Liver (tissue), 3 donors: ENCODE measurements around the gene PYCR2.
"Not testable (repeated sequence)": the region's sequence is repeated elsewhere in the genome, so short reads cannot be mapped to it uniquely, and the experiment has no call there.

Experiments used
- EGR1 ChIP-seq, 2 donors: IDR thresholded peaks; 2 replicates each; pipeline ENCODE4 v1.6.1; 2016 to 2018; ENCODE audit warnings: antibody characterized with exemption in 2 of 2, low read depth in 2 of 2
- HNF4A ChIP-seq, 2 donors: conservative IDR thresholded peaks; 2 replicates each; pipeline ENCODE4 v1.6.1; 2016; ENCODE audit warnings: antibody characterized with exemption in 2 of 2, mild to moderate bottlenecking in 2 of 2
- RAD21 ChIP-seq, 2 donors: IDR thresholded peaks; 2 replicates each; pipeline ENCODE4 v1.6.1; 2016; ENCODE audit warnings: antibody characterized with exemption in 2 of 2, mild to moderate bottlenecking in 2 of 2
- RXRA ChIP-seq, 2 donors: IDR thresholded peaks; 2 replicates each; pipeline ENCODE4 v1.6.1; 2017 to 2018; ENCODE audit warnings: antibody characterized with exemption in 2 of 2, mild to moderate bottlenecking in 1 of 2
- SP1 ChIP-seq: IDR thresholded peaks from 2 replicates; pipeline ENCODE4 v1.6.1; 2018; ENCODE audit warnings: antibody characterized with exemption, mild to moderate bottlenecking
- TAF1 ChIP-seq: conservative IDR thresholded peaks from 2 replicates; pipeline ENCODE4 v1.6.1; 2016; ENCODE audit warnings: antibody characterized with exemption, mild to moderate bottlenecking
- YY1 ChIP-seq: IDR thresholded peaks from 2 replicates; pipeline ENCODE4 v1.6.1; 2016; ENCODE audit warnings: antibody characterized with exemption, mild to moderate bottlenecking
- TF ChIP-seq, protein P1 (sequence below): fragments of 150-350 bp; IDR thresholded peaks from 2 replicates; pipeline ENCODE4 v1.5.1; 2017; ENCODE audit warnings: improper control_type of control experiment, low read depth, low read length; ENCODE audit not compliant: missing input control
- TF ChIP-seq, protein P2 (sequence below): IDR thresholded peaks from 2 replicates; pipeline ENCODE4 v1.6.1; 2016; ENCODE audit warnings: antibody characterized with exemption
- TF ChIP-seq, protein P3 (sequence below): IDR thresholded peaks from 2 replicates; pipeline ENCODE4 v1.6.1; 2016; ENCODE audit warnings: antibody characterized with exemption
- TF ChIP-seq, protein P4 (sequence below): IDR thresholded peaks from 2 replicates; pipeline ENCODE4 v1.6.1; 2016; ENCODE audit warnings: antibody characterized with exemption
- donor health status: healthy.
- donor health status: healthy.

DNA sequence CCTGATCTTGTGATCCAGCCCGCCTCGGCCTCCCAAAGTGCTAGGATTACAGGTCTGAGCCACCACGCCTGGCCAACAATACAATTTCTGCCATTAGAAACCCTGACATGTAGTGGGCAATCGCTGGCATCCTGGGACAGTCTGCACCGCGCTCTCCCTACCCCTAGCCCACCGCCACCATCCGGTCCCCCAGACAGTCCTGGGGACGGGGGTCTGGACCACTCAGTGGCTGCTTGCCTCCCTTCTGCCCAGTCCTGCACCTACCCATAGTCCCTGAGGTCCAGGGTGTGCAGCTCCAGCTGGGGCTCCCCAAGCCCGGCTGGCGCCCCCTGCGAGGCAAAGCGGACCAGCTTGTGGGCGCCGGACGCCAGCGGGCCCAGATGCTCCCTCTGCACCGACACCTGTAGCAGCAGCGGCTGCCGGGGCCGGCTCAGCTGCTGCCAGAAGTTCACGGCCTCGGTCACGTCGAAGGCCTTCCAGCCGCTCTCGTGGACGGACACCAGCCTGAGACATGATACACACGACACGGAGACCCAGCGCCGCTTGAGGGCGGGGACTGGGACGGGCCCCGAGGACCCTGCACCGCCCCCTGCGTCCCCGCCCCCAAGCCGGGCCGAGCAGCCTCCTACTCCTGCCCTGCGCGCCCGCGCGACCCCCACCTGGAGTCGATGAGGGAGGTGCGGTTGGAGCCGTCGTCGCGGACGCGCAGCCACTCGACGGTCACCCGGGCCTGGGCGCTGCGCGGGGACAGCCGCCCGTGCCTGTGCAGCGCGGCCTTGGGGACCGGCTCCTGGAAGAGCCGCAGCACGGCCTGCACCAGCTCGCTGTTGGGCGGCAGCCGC, 15.3 kb upstream of the PYCR2 start:
- TF ChIP-seq, protein P1, sequence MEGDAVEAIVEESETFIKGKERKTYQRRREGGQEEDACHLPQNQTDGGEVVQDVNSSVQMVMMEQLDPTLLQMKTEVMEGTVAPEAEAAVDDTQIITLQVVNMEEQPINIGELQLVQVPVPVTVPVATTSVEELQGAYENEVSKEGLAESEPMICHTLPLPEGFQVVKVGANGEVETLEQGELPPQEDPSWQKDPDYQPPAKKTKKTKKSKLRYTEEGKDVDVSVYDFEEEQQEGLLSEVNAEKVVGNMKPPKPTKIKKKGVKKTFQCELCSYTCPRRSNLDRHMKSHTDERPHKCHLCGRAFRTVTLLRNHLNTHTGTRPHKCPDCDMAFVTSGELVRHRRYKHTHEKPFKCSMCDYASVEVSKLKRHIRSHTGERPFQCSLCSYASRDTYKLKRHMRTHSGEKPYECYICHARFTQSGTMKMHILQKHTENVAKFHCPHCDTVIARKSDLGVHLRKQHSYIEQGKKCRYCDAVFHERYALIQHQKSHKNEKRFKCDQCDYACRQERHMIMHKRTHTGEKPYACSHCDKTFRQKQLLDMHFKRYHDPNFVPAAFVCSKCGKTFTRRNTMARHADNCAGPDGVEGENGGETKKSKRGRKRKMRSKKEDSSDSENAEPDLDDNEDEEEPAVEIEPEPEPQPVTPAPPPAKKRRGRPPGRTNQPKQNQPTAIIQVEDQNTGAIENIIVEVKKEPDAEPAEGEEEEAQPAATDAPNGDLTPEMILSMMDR: not testable (repeated sequence)
- TF ChIP-seq, protein P2, sequence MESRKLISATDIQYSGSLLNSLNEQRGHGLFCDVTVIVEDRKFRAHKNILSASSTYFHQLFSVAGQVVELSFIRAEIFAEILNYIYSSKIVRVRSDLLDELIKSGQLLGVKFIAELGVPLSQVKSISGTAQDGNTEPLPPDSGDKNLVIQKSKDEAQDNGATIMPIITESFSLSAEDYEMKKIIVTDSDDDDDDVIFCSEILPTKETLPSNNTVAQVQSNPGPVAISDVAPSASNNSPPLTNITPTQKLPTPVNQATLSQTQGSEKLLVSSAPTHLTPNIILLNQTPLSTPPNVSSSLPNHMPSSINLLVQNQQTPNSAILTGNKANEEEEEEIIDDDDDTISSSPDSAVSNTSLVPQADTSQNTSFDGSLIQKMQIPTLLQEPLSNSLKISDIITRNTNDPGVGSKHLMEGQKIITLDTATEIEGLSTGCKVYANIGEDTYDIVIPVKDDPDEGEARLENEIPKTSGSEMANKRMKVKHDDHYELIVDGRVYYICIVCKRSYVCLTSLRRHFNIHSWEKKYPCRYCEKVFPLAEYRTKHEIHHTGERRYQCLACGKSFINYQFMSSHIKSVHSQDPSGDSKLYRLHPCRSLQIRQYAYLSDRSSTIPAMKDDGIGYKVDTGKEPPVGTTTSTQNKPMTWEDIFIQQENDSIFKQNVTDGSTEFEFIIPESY: not testable (repeated sequence)
- TF ChIP-seq, protein P3, sequence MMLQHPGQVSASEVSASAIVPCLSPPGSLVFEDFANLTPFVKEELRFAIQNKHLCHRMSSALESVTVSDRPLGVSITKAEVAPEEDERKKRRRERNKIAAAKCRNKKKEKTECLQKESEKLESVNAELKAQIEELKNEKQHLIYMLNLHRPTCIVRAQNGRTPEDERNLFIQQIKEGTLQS: not testable (repeated sequence)
- TF ChIP-seq, protein P4, sequence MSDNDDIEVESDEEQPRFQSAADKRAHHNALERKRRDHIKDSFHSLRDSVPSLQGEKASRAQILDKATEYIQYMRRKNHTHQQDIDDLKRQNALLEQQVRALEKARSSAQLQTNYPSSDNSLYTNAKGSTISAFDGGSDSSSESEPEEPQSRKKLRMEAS: not testable (repeated sequence)
- not testable (repeated sequence) for TF ChIP-seq HNF4A (conservative IDR thresholded peaks at IDR 0.05); YY1; EGR1 (IDR thresholded peaks at IDR 0.05; ENCODE audit: low read depth in 2 of 2); SP1; RXRA (IDR thresholded peaks at IDR 0.05); TAF1; RAD21 (IDR thresholded peaks at IDR 0.05)
